ENCODE results near the gene OR2L8.
A peak's percentile ranks its signal among the peaks of the same experiment; 100 is the strongest.

Gene OR2L8

GRCh38 chr1:247905910-247906503 is 42.7 kb upstream of the OR2L8 start:
- no peak overlapping the region for H3K27ac ChIP-seq (replicated peaks)
- no peaks in the 10 kb centered on the region for H3K27me3 ChIP-seq (ENCODE audit: insufficient read depth, poor library complexity, severe bottlenecking)
- TF ChIP-seq POLR2AphosphoS5 (IDR thresholded peaks at IDR 0.05; ENCODE audit: low read depth) (no peak), GABPA (IDR thresholded peaks at IDR 0.05; ENCODE audit: low read depth) (no peak), SPI1 (IDR thresholded peaks at IDR 0.05; ENCODE audit: borderline replicate concordance, low read depth) (no peak)
- TF ChIP-seq, protein P1, sequence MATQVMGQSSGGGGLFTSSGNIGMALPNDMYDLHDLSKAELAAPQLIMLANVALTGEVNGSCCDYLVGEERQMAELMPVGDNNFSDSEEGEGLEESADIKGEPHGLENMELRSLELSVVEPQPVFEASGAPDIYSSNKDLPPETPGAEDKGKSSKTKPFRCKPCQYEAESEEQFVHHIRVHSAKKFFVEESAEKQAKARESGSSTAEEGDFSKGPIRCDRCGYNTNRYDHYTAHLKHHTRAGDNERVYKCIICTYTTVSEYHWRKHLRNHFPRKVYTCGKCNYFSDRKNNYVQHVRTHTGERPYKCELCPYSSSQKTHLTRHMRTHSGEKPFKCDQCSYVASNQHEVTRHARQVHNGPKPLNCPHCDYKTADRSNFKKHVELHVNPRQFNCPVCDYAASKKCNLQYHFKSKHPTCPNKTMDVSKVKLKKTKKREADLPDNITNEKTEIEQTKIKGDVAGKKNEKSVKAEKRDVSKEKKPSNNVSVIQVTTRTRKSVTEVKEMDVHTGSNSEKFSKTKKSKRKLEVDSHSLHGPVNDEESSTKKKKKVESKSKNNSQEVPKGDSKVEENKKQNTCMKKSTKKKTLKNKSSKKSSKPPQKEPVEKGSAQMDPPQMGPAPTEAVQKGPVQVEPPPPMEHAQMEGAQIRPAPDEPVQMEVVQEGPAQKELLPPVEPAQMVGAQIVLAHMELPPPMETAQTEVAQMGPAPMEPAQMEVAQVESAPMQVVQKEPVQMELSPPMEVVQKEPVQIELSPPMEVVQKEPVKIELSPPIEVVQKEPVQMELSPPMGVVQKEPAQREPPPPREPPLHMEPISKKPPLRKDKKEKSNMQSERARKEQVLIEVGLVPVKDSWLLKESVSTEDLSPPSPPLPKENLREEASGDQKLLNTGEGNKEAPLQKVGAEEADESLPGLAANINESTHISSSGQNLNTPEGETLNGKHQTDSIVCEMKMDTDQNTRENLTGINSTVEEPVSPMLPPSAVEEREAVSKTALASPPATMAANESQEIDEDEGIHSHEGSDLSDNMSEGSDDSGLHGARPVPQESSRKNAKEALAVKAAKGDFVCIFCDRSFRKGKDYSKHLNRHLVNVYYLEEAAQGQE (IDR thresholded peaks at IDR 0.05; ENCODE audit: insufficient replicate concordance, low read depth): no peak
- TF ChIP-seq, protein P2, sequence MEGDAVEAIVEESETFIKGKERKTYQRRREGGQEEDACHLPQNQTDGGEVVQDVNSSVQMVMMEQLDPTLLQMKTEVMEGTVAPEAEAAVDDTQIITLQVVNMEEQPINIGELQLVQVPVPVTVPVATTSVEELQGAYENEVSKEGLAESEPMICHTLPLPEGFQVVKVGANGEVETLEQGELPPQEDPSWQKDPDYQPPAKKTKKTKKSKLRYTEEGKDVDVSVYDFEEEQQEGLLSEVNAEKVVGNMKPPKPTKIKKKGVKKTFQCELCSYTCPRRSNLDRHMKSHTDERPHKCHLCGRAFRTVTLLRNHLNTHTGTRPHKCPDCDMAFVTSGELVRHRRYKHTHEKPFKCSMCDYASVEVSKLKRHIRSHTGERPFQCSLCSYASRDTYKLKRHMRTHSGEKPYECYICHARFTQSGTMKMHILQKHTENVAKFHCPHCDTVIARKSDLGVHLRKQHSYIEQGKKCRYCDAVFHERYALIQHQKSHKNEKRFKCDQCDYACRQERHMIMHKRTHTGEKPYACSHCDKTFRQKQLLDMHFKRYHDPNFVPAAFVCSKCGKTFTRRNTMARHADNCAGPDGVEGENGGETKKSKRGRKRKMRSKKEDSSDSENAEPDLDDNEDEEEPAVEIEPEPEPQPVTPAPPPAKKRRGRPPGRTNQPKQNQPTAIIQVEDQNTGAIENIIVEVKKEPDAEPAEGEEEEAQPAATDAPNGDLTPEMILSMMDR (IDR thresholded peaks at IDR 0.05; ENCODE audit: insufficient read depth, low read length): no peak
- peak overlapping the region; percentile 20; the same call in 1 of the 2 replicates for H3K4me3 ChIP-seq (replicated peaks; ENCODE audit: insufficient read depth, low read length)
- no peak for DNase-seq (ENCODE audit: low read depth in 1 of 2, low spot score in 1 of 2)

GRCh38 chr1:247906504-247907047 is 42.1 kb upstream of the OR2L8 start:
- H3K27ac ChIP-seq (replicated peaks): no peak overlapping the region
- peak; percentile 60; the same call in 1 of the 2 replicates for TF ChIP-seq SPI1 (IDR thresholded peaks at IDR 0.05; ENCODE audit: borderline replicate concordance, low read depth)
- no peak for TF ChIP-seq POLR2AphosphoS5 (IDR thresholded peaks at IDR 0.05; ENCODE audit: low read depth)
- TF ChIP-seq, protein P2 (IDR thresholded peaks at IDR 0.05; ENCODE audit: insufficient read depth, low read length): no peak

DNA sequence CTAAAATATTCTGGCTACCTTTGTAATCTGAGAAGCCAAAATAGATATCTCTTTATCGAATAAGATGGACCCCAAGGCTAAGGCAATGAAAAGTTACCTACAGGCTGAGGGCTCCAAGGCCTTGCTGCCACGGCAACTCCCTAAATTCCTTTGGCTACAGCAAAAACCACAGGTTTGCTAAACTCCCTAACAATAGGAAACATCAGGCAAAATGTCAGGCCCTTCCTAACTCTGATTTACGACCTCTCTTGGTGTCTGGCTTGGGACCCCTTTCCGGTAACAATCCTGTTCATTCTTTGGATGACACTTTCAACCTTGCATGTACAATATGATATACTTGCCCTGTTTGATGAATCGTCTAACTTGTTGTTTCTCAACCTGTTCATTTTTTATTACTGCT is 39.9 kb upstream of the OR2L8 start:
- TF ChIP-seq POLR2AphosphoS5 (IDR thresholded peaks at IDR 0.05; ENCODE audit: low read depth) (no peak), GABPA (IDR thresholded peaks at IDR 0.05; ENCODE audit: low read depth) (no peak), SPI1 (IDR thresholded peaks at IDR 0.05; ENCODE audit: borderline replicate concordance, low read depth) (no peak)
- TF ChIP-seq, protein P2 (IDR thresholded peaks at IDR 0.05; ENCODE audit: insufficient read depth, low read length): no peak
- TF ChIP-seq, protein P1 (IDR thresholded peaks at IDR 0.05; ENCODE audit: insufficient replicate concordance, low read depth): no peak
- no peaks in the 10 kb centered on the region for H3K27me3 ChIP-seq (ENCODE audit: insufficient read depth, poor library complexity, severe bottlenecking)
- H3K4me3 ChIP-seq (replicated peaks; ENCODE audit: insufficient read depth, low read length): no peak overlapping the region
- no peak overlapping the region for H3K27ac ChIP-seq (replicated peaks)
- DNase-seq (ENCODE audit: low read depth in 1 of 2, low spot score in 1 of 2): no peak

More at GRCh38 chr1:247906504-247907047, 42.1 kb upstream of the OR2L8 start:
- Histone ChIP-seq H3K27me3 (ENCODE audit: insufficient read depth, poor library complexity, severe bottlenecking) (no peaks in the 10 kb centered on the region), H3K4me3 (replicated peaks; ENCODE audit: insufficient read depth, low read length) (peak overlapping the region; percentile 20)
- no peak for DNase-seq (ENCODE audit: low read depth in 1 of 2, low spot score in 1 of 2)
